Neural progenitor cell (in vitro differentiated cells): ENCODE data around the gene SOX11. TPM values are rescaled to one million over a fixed set of nuclear protein-coding genes. Genes with fewer than 3 reads are reported as not detected.

ENCODE experiments used
- DNase-seq: peaks from one replicate; pipeline ENCODE4 v3.0.0-alpha.2; 2016; ENCODE audit warnings: low spot score
- H2AFZ ChIP-seq: fragments of 200-600 bp; sonication (generic); replicated peaks from 2 replicates; pipeline ENCODE4 v1.6.1; 2016; ENCODE audit warnings: antibody characterized with exemption
- H3F3A ChIP-seq: fragments of 200-600 bp; sonication (generic); 2 replicates; pipeline ENCODE4 v1.6.1; 2016; ENCODE audit warnings: antibody characterized with exemption, low read depth
- H3K27ac ChIP-seq: fragments of 200-600 bp; sonication (generic); 2 replicates; pipeline ENCODE4 v1.5.1; 2016; ENCODE audit warnings: mild to moderate bottlenecking
- H3K27me3 ChIP-seq: fragments of 200-600 bp; sonication (generic); 2 replicates; pipeline ENCODE4 v1.6.1; 2016; ENCODE audit warnings: mild to moderate bottlenecking, moderate library complexity
- H3K36me3 ChIP-seq: fragments of 200-600 bp; sonication (generic); 2 replicates; pipeline ENCODE4 v1.5.1; 2016
- H3K4me1 ChIP-seq: fragments of 200-600 bp; sonication (generic); 2 replicates; pipeline ENCODE4 v1.6.1; 2016; ENCODE audit warnings: mixed run types
- H3K4me2 ChIP-seq: fragments of 200-600 bp; sonication (generic); 2 replicates; pipeline ENCODE4 v1.6.1; 2016
- H3K4me3 ChIP-seq: fragments of 200-600 bp; sonication (generic); 2 replicates; pipeline ENCODE4 v1.5.1; 2016
- H3K79me2 ChIP-seq: fragments of 200-600 bp; sonication (generic); 2 replicates; pipeline ENCODE4 v1.6.1; 2016; ENCODE audit warnings: low read depth
- H3K9ac ChIP-seq: fragments of 200-600 bp; sonication (generic); 2 replicates; pipeline ENCODE4 v1.6.1; 2016
- H3K9me3 ChIP-seq: fragments of 200-600 bp; sonication (generic); 2 replicates; pipeline ENCODE4 v1.5.1; 2016; ENCODE audit warnings: low read depth
- H4K20me1 ChIP-seq: fragments of 200-600 bp; sonication (generic); 2 replicates; pipeline ENCODE4 v1.6.1; 2016; ENCODE audit warnings: low read depth
- H3K27ac Mint-ChIP-seq: 3 replicates; pipeline ENCODE4 v1.8.0; 2021; ENCODE audit warnings: mixed read lengths
- H3K27me3 Mint-ChIP-seq: 2 replicates; pipeline ENCODE4 v1.8.0; 2022; ENCODE audit warnings: low read depth, mild to moderate bottlenecking, inconsistent platforms, moderate library complexity, mixed read lengths; ENCODE audit not compliant: insufficient read depth
- H3K36me3 Mint-ChIP-seq: 3 replicates; pipeline ENCODE4 v1.8.0; 2021; ENCODE audit warnings: mixed read lengths
- H3K4me1 Mint-ChIP-seq: 3 replicates; pipeline ENCODE4 v1.8.0; 2021; ENCODE audit warnings: mixed read lengths
- H3K4me3 Mint-ChIP-seq: 3 replicates; pipeline ENCODE4 v1.8.0; 2021; ENCODE audit warnings: mild to moderate bottlenecking, moderate library complexity, mixed read lengths
- H3K9me3 Mint-ChIP-seq: 3 replicates; pipeline ENCODE4 v1.8.0; 2020; ENCODE audit warnings: mixed read lengths
- CTCF ChIP-seq: fragments of 200-600 bp; sonication (generic); IDR thresholded peaks from 2 replicates; pipeline ENCODE4 v1.5.1; 2017; ENCODE audit warnings: antibody characterized with exemption, mild to moderate bottlenecking
- EZH2 ChIP-seq: fragments of 200-600 bp; sonication (generic); IDR thresholded peaks from 2 replicates; pipeline ENCODE4 v1.6.1; 2017; ENCODE audit warnings: antibody characterized with exemption, mild to moderate bottlenecking, moderate library complexity
- EZH2phosphoT487 ChIP-seq: fragments of 200-600 bp; sonication (generic); IDR thresholded peaks from 2 replicates; pipeline ENCODE4 v1.6.1; 2017; ENCODE audit warnings: antibody characterized with exemption
- total RNA-seq: library from RNA; depleted of rRNA; stranded (reverse); fragments of >200 nt; gene quantifications from 2 replicates; pipeline ENCODE4 v1.2.3, GENCODE V29; 2015; ENCODE audit warnings: low replicate concordance

Gene SOX11
- total RNA-seq, 1 donor from 2014 or later = 176 TPM

GRCh38 chr2:5660591-5660990 lies 31.6 kb upstream of the SOX11 start:
- H3K9ac ChIP-seq = no peak overlapping the region
- Mint-ChIP-seq H3K27ac (no peak overlapping the region), H3K36me3 (peaks cover 2% of the 10 kb centered on the region), H3K9me3 (peaks cover 14% of the 10 kb centered on the region), H3K4me3 (no peak overlapping the region), H3K27me3 (peaks cover 7% of the 10 kb centered on the region), H3K4me1 (peaks cover 5% of the 10 kb centered on the region)
- no peaks in the 10 kb centered on the region for H3F3A ChIP-seq
- no peak overlapping the region for H2AFZ ChIP-seq
- no peak for DNase-seq
- H3K4me1 ChIP-seq = no peaks in the 10 kb centered on the region
- no peaks in the 10 kb centered on the region for H3K79me2 ChIP-seq
- H3K9me3 ChIP-seq = no peaks in the 10 kb centered on the region
- H3K27ac ChIP-seq = no peak overlapping the region
- no peak overlapping the region for H3K4me2 ChIP-seq
- H3K36me3 ChIP-seq = no peaks in the 10 kb centered on the region
- no peak for TF ChIP-seq EZH2phosphoT487
- no peak for TF ChIP-seq EZH2
- TF ChIP-seq CTCF = no peak
- no peaks in the 10 kb centered on the region for H4K20me1 ChIP-seq
- no peaks in the 10 kb centered on the region for H3K27me3 ChIP-seq
- no peak overlapping the region for H3K4me3 ChIP-seq

GRCh38 chr2:5661362-5661761 lies 30.8 kb upstream of the SOX11 start:
- H3K36me3 Mint-ChIP-seq = peaks cover 2% of the 10 kb centered on the region
- TF ChIP-seq CTCF = no peak
- TF ChIP-seq EZH2 = no peak
- TF ChIP-seq EZH2phosphoT487 = no peak
- Histone ChIP-seq H3K4me3 (no peak overlapping the region), H3K4me1 (peaks cover 2% of the 10 kb centered on the region), H3K79me2 (no peaks in the 10 kb centered on the region), H4K20me1 (no peaks in the 10 kb centered on the region), H3K27me3 (no peaks in the 10 kb centered on the region), H3K9ac (no peak overlapping the region), H3K4me2 (no peak overlapping the region), H3F3A (no peaks in the 10 kb centered on the region), H3K36me3 (no peaks in the 10 kb centered on the region), H3K9me3 (no peaks in the 10 kb centered on the region), H3K27ac (no peak overlapping the region), H2AFZ (no peak overlapping the region)
- H3K9me3 Mint-ChIP-seq = peaks cover 14% of the 10 kb centered on the region
- peaks cover 8% of the 10 kb centered on the region for H3K27me3 Mint-ChIP-seq
- no peak overlapping the region for H3K27ac Mint-ChIP-seq
- H3K4me1 Mint-ChIP-seq = peaks cover 6% of the 10 kb centered on the region
- no peak overlapping the region for H3K4me3 Mint-ChIP-seq
- no peak for DNase-seq

GRCh38 chr2:5664278-5664681 lies 27.9 kb upstream of the SOX11 start:
- peaks cover 2% of the 10 kb centered on the region for H3K36me3 Mint-ChIP-seq

More at GRCh38 chr2:5664278-5664681, 27.9 kb upstream of the SOX11 start:
- Mint-ChIP-seq H3K9me3 (peaks cover 10% of the 10 kb centered on the region), H3K27ac (no peak overlapping the region), H3K27me3 (peaks cover 18% of the 10 kb centered on the region), H3K4me3 (no peak overlapping the region), H3K4me1 (peaks cover 23% of the 10 kb centered on the region)
- no peak overlapping the region for H2AFZ ChIP-seq
- no peaks in the 10 kb centered on the region for H3K9me3 ChIP-seq
- no peaks in the 10 kb centered on the region for H3K36me3 ChIP-seq
- H3K27me3 ChIP-seq = no peaks in the 10 kb centered on the region
- H3K27ac ChIP-seq = no peak overlapping the region
- H3K4me2 ChIP-seq = no peak overlapping the region
- H3F3A ChIP-seq = no peaks in the 10 kb centered on the region
- no peak for DNase-seq
- H4K20me1 ChIP-seq = no peaks in the 10 kb centered on the region
- TF ChIP-seq CTCF = no peak
- no peak for TF ChIP-seq EZH2phosphoT487
- no peak for TF ChIP-seq EZH2
- H3K79me2 ChIP-seq = no peaks in the 10 kb centered on the region
- no peak overlapping the region for H3K9ac ChIP-seq
- no peak overlapping the region for H3K4me3 ChIP-seq
- peaks cover 5% of the 10 kb centered on the region for H3K4me1 ChIP-seq
